Dermis microvascular lymphatic vessel endothelial cell (primary cell): ENCODE measurements around the gene NAPA. TPM values are rescaled to one million over a fixed set of nuclear protein-coding genes. Genes with fewer than 3 reads are reported as not detected.
A peak's percentile ranks its signal among the peaks of the same experiment; 100 is the strongest.

Experiments used
- DNase-seq, 2 donors: peaks; one replicate each; pipeline versions ENCODE4 v3.0.0 to v3.0.0-alpha.2; 2010; ENCODE audit warnings: low read depth in 2 of 2
- total RNA-seq: library from RNA; depleted of rRNA; stranded (reverse); fragments of >200 nt; gene quantifications from 2 replicates; pipeline ENCODE4 v1.2.1, GENCODE V29; 2014

Gene NAPA
- 62.3 and 96.5 TPM in 2 replicates for total RNA-seq

DNA sequence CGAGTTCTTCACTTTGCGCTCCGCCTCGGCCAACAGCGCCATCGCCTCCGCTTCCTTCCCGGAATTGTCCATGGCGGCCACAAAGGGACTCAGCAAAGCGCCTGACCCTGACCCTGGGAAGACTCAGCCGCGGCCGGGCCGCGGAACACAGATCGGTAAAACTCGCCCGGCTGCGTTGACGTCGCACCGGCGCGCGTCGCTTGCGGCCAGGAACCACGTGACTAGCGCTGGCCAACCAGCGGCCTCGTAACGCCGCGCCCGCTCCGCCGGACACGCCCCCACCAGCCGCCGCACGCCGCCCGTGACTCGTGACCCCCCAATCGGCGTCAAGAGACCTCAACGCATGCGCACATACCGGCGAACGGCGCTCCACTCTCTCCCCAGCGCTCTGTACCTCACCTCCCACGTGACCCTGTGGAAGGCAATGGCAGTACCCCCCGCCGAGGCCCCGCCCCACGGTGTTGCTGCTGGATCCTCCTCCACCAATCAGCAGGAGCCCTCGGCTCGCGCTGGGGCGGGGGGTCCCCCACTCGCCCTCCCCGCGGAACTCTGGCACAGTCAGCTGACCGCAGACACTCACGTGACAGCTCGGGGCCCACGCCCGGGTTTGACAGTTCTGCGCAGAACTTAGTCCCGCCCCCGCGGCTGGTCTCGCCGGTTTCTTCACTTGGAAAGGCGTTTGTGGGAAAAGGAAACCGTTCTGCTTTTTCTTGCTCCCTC is at the start of gene NAPA:
Gene NAPA (minus strand): TSS at position 195 of the 720 bp plus-strand sequence. CDS start 123 bp downstream, at position 72.
- peak; percentile 99 to 100 for DNase-seq

DNA sequence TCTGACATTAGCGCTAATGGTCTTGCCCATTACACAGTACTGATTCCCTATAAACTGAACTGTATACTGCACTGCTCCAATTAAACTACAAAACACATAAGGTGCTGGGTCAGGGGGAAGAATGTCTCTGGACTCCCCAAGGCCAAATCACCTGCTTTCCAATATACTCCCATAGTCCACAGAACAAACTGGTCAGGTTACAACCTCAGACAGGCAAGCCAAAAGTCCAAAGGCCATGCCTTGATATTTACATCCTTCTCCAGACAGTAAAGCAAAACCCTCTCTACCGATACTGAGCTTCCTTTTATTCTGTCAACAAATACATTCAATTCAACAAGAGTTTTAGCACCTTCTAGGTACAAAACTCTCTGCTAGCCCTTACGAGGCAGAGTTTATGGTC is 49.2 kb upstream of the NAPA start:
- DNase-seq = no peak

DNA sequence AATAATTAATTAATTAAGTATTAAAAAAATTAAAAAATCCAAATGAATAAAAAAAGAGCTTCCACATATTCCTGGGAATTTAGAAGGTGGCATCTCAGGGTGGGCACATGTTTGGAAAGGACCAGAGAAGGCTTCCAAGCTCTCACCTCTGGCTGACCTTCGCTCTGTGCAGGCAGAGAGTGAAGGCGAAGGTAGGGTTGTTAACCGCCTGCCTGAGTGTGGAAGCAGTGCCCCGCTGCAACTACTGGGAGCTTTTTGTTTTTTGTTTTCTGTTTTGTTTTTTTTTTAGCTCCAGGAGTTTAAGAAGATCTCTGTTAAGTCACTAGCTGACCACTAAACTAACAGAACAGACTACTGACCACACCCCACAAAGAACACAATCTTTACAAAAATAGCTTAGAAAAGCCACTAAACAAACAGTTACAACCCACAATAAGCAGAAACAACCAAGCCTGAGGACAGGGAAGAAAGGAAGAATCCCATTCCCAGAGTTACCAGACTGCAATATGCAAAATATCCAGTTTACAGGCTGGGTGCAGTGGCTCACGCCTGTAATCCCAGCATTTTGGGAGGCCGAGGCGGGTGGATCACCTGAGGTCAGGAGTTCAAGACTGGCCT is 46.7 kb upstream of the NAPA start:
- DNase-seq = no peak

DNA sequence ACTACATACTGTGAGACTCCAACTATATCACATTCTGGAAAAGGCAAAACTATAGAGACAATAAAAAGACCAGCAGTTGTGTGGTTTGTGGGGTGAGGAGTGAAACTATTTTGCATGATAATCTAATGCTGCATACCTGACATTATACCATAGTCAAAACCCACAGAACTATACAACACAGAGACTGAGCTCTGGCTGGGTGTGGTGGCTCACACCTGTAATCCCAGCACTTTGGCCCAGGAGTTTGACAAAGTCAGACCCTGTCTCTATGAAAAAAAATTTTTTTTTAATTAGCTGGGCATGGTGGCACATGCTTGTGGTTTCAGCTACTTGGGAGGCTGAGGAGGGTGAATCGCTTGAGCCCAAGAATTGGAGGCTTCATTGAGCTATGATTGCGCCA is 46.1 kb upstream of the NAPA start:
- no peak for DNase-seq

DNA sequence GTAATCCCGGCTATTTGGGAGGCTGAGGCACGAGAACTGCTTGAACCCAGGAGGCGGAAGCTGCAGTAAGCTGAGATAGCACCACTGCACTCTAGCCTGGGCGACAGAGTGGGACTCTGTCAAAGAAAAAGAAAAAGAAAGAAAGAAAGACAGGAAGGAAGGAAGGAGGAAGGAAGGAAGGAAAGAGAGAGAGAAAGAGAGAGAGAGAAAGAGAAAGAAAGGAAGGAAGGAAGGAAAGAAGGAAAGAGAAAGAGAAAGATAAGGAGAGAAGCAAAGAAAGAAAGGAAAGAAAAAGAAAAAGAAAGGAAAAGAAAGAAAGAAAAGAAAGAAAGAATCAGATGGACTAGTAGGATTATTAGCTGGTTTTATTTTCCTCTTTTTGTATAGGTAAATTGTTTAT is 35.3 kb upstream of the NAPA start:
- DNase-seq = no peak

DNA sequence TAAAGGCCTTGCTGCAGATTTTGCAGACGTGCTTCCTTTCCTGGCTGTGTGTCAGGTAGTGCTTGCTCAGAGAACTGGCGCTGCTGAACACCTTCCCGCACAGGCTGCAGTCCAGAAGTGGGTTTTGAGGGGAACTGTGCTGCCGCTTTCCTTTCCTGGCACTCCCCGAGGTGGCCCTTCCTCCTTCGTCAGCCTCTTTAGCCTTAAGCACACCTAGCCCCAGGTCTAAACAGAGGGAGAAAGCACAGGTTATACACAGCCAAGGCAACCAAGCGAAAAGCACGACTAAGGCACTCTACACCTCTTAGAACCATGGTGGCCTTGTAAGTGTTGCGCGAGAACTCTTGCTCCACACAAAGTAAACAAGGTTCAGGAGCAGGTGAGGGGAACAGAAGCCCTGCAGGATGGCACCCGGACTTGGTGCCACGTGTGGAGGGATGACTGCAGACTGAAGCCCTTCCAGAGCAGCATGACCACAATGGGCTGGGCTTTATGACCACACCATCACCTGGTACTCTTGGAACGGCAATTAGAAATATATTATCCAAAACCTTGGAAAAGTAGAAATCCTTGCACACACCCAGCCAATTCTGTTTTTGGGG is 34.5 kb upstream of the NAPA start:
- no peak for DNase-seq

DNA sequence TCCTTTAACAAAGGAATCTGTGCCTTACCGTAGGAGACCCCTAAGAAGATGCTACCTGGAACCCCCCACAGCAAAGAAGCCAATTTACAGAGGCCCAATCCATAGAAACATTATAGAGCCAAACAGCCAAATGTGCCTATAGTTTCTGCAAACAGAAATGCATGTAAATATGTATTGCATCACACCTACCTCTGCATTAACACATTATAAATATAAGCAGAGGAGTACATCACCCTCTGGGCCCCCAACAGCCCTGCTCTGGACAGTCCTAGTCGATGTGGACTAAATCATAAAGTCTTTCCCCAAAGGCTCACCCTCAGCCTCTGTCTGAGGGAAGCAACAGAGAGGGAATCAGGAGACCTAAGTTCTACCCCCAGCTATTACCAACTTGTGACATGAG is 32.3 kb upstream of the NAPA start:
- no peak for DNase-seq

DNA sequence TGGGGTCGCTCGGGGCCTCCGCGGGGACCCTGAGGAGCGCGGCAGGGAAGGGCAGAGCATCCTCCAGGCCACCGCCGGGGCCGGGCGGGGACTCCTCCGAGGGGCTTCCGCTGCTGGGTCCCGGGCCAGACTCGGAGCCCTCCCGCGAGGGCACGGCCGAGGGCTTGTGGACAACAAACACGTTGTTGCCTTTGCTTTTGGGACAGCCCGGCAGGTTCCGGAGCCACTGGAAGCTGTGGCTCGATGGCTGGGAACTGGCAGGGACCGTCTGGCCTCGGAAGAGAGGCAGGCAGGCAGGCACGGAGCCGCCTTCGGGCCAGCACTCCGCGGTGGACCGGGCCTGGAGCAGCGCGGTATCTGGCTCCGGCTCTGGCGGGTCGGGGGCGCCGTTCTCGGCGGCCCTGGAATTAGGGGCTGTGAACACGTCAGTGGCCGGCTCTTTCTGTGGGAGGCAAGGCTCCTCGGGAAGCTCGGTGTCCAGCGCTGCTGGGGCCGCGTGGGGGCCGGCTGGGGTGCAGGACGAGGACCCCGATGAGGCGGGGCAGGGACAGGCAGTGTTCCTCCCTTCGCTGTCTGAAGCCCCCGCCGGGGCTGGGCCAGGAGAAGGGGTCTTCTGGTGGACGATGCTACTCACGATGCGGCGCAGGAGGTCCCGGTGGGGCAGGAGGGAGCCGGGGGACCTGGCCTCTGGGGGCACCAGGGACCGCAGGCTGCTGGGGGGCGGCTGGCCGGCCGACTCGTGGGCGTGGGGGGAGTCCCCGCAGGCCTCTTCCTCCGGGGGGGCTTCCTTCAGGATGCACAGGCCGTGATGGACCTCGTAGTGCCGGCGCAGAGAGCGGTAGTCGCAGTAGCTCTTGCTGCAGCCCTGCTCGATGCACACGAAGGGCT is 30.4 kb upstream of the NAPA start:
- no peak for DNase-seq

DNA sequence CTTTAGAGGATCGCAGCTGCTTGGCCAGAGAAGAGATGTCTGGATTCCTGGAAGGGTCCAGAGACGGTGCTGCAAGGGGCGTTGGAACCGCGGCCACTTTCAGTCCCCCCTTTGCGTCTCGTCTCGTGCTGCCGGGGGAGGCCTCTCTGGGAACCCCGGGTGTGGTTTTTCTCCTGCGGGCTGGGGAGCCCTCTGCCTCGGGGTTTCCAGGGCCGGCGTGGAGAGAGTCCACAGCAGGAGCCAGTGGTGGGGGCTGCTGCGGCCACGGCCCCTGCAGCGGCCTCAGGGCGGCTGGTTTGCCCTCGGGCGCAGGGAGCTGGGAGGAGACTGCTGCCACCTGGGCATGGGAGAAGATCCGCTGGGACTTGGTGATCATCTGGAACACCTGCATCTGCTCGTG is 29.6 kb upstream of the NAPA start:
- DNase-seq = no peak

DNA sequence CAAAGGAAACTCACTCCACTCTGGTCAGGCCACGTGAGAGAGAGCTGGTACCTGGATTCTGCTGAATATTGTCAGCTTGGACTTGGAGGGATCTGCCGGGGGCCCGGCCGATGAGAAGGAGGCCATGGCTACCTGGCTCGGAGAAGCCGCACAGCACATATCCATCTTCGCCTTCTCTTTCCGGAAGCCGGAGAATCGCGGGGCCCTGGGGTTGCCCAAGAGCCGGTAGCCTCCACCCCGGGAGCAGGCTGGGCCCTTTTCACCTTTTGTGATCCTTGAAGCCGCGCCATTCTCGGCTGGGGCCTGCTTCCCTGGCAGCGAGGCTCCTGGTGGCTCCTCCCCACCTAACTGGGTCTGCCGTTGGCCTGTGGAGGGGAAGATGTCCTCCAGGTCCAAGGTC is 29.2 kb upstream of the NAPA start:
- DNase-seq = no peak

DNA sequence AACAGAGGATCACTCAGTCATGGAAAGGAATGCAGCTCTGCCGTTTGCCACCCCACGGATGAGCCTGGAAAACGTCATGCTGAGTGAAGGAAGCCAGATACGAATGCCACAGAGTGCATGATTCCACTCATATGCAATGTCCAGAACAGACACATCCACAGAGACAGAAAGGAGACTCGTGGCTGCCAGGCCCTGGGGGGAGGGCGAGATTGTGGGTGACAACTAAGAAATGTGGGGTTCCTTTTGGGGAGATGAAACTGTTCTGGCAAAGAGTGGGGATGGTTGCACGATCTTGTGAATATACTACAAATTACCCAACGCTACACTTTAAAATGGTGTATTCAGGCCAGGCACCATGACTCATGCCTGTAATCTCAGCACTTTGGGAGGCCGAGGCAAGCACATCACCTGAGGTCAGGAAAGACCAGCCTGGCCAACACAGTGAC is 27.2 kb upstream of the NAPA start:
- DNase-seq = no peak

DNA sequence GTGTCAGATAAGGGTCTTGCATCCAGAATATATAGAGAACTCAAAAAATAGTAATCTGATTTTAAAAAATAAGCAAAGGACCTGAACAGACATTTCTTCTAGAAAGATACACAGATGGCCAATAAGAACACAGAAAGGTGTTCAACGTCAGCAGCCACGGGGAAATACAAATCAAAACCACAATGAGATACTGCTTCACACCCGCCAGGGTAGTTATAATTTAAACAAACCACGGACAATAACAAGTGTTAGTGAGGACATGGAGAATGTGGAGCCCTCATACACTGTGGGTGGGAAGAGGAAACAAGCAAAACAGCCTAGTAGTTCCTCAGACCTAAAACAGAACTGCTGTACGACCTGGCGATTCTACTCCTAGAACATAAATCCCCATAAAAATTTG is 26.7 kb upstream of the NAPA start:
- DNase-seq = no peak

DNA sequence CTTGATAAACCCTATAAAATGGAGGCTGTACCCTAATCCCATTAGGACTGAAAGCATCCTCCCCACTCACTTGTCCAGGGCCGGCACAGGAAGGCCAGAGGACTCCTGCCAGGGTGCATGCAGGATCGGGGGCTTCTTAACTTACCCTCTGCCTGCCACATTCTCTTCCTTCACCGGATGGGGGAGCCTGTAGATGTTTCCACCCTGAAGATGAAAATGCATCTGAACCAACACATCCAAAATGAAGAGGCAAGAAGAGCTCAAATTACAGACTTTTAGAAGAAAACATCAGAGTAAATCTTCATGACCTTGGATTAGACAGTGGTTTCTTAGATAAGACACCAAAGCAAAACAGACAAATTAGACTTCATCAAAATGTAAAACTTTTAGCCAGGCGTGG is 25.9 kb upstream of the NAPA start:
- DNase-seq = no peak

DNA sequence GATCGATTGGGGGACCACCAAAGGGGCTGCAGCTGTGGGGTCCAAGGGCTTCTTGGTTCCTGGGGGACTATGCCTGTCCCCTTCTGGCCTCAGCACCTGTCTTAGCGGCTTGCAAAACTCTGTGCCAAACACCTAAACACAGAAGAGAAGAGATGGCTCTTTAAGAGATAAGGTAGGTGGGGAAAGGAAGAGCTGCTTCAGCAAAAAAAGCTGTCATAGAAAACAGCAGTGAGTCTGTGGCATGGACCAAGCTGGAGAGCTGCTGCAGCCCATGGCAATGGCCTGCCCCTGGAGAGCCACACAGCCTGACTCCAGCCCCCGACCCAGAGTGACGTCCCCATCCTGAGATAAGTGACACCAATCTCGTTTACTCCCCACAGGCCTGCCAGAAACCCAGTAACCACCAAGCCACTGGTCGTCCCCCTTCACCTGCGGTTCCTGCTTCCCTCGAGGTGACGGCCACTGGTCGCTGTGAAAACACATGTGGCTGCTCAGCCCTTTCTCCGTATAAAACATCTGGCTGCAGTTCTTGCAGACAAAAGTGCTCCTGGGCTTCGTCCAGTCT is 25.0 kb upstream of the NAPA start:
- DNase-seq = no peak

DNA sequence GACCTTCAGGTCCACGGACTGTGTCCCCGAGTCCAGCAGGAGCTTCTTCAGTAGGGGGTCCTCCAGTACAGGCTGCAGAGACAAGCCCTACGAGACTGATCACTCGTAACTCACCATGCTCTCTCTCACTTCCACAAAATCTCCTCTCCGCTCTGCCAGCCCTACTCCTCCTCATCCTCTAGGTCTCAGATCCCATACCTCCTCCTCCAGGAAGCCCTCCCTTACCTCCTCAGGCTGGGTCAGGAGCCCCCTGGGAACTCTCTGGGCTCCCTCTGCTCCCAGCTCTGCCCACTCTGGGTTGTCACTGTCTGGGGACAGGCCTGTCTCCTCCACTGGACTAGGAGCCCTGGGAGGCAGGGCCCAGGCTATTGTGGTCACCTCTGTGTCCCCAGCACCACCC is 23.9 kb upstream of the NAPA start:
- DNase-seq = no peak

DNA sequence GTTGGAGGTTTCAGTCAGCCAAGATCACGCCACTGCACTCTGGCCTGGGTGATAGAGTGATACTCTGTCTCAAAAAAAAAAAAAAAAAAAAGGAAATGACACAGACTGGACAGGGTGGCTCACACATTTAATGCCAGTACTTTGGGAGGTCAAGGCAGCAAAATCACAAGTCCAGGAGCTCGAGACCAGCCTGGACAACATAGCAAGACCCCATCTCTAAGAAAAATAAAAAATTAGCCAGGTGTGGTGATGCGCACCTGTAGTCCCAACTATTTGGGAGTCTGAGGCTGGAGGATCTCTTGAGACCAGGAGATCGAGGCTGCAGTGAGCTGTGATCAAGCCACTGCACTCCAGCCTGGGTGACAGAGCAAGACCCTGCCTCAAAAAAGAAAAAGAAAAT is 22.6 kb upstream of the NAPA start:
- no peak for DNase-seq

DNA sequence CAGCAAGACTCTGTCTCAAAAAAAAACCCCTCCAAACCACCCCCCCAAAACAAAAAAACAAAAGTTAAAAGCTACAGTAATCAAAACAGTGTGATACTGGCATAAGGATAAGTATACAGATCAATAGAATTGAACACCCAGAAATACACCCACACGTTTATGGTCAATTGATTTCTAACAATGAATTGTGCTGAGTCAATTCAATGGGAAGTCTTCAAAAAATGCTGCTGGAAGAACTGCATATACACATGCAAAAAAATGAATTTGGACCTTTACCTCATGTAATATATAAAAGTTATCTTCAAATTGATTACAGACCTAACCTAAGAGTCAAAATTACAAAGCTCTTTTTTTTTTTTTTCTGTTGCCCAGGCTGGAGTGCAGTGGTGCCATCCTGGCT is 19.8 kb upstream of the NAPA start:
- DNase-seq = no peak

DNA sequence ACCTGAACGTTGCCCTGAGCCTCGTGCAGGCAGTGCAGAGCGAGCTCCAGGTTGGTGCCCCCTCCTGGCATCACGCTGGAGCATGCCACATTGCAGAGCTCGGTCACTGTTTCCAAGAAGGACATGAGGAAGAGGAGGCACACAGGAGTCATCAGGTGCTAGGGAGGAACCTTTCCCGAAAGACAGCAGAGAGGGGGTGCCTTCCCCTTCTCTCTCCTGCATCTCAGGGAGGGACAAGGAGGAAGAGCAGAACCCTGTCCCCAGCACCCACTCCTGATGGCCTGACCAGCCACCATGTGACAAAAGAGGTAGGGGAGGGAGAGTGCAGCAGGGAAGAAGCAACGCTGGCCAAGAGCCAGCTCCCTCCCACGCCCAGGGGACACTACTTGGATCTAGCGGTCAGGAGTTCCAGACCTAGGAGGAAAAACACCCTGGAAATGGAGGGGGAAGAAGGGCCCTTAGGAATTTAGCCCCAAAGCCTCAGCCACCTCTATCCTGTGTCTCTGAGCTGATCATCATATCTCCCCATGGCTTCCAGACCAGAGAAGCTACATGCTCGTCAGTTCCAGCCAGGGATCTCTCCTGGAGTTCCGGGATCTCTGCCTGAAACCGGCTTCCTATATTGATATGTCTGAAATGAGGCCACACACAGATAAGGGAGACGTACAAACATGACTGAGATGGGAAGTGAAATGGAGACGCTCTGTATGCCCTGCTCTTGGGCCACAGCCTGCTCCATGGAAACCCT is 17.0 kb upstream of the NAPA start:
- DNase-seq = no peak

DNA sequence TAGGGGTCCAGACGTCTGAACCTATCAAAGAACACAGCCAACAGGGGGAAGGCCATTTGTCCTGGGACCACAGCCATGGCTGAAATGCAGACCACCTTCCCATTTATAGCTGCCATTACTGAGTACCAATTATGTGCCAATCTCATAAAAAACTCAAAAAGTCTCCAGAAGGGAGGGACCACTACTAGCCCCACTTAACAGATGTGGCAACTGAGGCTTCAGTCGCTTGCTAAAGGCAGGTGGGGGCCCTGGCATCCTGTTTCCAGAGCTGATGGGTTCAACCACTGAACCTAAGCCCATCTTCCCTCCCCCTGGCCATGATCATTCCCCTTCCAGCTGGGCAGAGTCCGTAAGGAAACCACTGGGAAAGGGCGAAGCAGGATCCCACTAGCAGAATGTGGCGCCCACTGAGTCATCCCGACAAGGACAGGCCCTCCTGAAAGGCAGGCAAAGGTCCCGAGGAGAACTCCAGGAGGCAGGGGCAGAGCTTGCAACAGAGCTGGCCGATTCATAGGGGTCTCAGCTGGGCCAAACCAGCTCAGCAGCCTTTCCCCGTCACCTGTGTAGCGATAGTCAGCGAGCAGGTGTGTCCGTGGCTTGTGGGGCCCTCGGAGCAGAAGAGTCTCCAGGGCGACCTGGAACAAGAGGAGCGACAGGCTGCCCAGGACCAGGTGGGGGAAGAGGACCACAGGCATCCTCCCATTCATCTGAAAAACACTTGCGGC is 14.3 kb upstream of the NAPA start:
- no peak for DNase-seq

DNA sequence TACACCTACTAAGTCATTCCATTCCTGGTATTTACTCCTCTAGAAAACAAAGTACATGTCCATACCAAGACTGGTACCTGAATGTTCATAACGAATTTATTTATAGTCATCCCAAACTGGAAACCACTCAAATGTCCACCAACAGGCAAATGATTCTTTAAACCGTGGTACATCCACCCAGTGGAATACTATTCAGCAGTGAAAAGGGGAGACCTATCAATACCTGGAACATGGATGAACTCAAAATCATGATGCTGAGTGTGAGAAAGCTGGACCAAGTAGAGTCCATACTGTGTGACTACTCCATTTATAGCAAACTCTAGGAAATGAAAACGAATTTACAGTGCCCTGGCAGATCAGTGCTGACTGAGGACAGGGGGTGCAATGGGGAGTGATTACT is 11.9 kb upstream of the NAPA start:
- DNase-seq = no peak
